ENCODE results near the gene NUP62.

DNA sequence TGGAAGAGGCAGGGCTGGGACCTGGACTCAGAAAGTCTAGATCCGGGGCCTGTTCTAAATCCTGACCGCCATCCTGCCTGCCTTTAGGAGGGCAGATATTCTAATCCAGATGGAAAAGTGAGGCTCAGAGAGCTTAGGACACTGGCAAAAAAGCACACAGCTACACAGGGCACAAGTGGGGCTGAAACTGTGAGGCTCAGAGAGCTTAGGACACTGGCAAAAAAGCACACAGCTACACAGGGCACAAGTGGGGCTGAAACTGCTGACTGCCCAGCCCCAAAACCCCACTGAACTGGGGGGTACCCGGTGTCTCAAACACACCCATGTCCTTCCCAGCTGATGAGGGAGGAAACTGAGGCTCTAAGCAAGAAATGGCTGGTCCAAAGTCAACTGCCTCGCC is 54.1 kb downstream of the NUP62 start:
- TF ChIP-seq POLR2AphosphoS5 (IDR thresholded peaks at IDR 0.05; ENCODE audit: low read depth, low read length) (no peak), POLR2A (IDR thresholded peaks at IDR 0.05; ENCODE audit: low read depth, low read length) (no peak), TAF1 (IDR thresholded peaks at IDR 0.05; ENCODE audit: borderline replicate concordance, low read depth, low read length) (no peak)
